RKO (cell line): Measurements from ENCODE around the gene COG7.
A peak's percentile ranks its signal among the peaks of the same experiment; 100 is the strongest.
"Not testable (repeated sequence)": the region's sequence is repeated elsewhere in the genome, so short reads cannot be mapped to it uniquely, and the experiment has no call there.

Experiments
- DNase-seq: peaks from one replicate; pipeline ENCODE4 v3.0.0-alpha.2; 2016; ENCODE audit warnings: low spot score

The COG7 gene

DNA sequence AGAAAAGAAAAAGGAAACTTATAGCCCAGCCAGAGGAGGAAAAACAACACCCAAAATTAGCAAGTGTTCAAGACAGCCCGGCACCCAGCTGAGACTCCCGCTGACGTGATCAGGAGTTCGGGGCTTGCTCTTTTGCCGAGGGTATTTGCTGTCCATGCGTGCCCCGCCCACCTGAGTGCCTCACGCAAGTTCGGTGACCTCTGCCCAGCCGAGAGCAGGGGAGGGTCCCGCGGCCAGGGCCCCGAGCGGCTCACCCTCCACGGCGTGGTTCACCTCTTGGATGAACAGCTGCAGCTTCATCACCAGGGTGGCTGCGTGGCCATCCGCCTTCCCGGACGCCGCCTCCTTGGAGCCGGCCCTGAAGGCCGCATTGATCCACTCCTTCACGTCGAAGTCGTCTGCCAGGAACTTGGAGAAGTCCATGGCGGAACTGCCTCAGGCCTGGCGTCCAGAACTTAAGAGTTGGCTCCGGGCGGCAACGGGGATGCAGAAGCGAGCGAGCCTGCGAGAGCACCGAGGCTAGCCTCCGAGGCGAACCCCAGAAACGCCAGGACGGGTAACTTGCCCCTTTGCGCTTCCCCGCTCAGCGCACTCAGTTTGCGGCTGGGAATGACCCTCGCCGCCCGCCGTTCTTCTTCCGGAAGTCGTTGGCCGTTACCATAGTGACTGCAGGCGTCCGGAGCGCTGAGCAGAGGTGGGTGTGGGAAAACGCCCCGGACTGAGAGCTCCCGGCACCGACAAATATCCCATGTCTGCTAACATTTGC is at the start of gene COG7:
Gene COG7, minus strand, starts transcription at position 618 of the 766 bp plus-strand sequence. Its CDS starts 195 bp downstream, at position 423.
- DNase-seq: peak; percentile 89

DNA sequence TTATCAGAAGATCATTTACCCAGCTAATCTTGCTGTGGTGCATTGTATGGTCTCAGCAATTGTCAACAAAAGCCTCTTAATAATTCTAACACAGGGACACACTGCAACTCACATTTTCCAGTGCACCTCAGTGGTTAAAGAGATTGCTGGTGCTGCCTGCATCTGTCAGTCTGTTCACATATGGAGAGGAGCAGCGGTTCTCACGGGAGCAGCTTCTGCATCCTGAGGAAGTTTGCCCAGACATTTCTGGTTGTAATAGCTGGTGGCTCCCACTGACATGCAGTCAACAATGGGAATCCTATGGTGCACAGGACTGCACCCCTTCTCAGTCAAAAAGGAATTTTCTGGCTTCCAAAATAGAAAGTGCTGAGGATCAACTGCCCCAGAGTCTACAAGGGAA is 49.5 kb upstream of the COG7 start:
- no peak for DNase-seq

DNA sequence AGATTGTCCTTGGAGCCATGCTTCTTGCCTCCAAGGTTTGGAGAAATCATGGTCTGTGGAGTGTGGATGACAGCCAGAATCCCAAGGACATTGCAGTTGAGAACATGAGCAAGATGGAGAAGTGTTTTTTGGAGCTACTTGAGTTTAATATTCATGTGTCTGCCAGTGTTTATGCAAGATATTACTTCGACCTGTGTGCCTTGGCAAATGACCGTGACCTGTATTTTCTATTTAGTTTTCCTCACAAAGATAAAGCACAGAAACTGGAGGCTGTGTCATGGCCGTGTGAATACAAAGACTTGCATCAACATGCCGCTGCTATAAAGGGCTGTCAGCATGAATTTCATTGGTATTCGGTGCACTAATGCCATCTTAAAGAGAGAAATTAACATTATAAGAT is 48.3 kb upstream of the COG7 start:
- DNase-seq: no peak

DNA sequence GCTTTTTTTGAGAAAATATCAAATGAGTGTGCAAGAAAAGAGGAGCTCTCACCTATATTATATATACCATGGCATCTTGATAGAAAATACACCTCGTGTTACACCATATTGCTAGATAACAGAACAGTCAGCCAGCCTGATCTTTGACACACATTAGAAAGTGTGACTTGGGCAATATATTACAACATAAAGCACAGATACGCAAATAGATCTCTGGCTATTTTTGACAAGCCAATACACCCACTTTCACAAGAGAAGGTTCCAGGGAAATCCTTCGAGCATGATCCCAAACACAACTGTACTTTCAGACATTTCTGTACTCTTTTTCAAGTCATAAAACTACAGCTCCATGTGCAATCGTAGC is 47.9 kb upstream of the COG7 start:
- DNase-seq: no peak

DNA sequence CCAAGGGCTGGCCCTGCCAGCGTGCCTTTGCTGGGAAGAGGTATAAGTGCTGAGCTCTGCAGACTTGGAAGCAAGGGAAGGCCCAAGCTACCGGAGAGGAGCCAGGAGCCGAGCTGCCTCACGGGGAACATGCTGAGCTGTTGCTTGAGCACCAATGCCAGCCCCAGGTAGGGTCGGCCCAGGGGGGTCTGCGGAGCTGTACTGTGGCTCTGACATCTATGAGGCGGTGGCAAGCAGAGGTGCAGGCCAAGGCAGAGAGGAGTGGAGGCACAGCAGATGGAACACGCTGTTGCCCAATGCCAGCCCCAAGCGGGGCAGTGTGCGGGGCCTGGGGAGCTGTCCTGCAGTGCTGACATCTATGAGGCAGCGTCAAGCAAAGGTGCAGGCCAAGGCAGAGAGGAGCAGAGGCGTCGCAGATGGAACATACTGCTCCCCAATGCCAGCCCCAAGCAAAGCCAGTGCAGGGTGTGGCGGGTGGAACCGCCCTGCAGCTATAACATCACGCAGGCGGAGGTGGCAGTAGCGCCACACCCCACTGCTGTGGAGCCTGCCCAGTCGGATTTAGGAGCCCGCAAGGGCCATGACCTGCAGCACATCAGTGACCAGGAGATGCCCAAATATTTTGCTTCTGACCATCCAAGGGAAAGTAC is 47.3 kb upstream of the COG7 start:
- no peak for DNase-seq

DNA sequence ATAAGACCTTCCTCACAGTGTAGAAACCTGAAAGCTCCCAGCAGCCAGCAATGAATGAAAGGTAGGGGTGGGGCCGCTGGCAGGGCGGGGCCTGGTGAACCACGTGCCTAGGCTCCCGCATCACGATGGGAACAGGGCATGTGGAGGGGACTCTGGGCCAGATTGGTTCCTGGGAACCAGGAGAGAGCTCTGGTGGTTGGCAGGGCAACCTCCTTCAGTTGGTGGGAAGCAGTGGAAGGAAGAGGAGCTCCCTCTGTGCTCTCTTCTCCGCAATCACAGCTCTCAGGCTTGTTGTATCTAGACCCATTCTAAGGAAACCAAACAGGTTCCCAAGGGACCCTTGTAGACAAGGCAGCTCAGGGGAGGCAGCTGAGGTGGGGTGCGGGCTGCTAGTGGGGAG is 46.8 kb upstream of the COG7 start:
- no peak for DNase-seq

DNA sequence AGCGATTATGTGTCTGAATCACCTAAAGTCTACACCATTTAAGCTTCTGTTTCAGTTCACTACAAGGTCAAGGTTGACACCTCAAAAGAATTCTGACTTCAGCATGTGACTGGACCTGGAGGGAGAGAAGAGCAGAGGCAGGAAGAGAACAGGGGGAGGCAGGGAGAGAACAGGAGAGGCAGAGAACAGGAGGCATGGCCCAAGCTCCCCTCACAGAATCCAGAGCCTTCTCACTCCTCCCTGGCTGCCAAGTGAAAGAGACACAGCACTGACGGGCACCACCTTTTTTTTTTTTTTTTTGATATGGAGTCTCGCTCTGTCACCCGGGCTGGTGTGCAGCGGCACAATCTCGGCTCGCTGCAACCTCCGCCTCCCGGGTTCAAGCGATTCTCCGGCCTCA is 45.9 kb upstream of the COG7 start:
- DNase-seq: no peak

DNA sequence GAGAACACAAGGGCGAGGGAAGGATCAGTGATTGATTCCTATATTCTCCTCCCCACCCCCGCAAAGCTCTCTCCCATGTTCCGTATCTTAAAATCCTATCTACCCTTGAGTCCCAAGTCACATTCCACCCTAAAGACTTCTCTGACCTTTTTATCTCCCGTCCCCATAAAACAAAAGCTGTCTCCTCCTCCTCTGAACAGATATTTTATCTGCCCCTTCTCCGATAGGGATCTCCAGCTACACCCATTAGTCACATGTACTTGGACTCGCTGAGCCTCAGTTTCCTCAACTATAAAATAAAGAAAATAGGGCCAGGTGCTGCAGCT is 44.5 kb upstream of the COG7 start:
- DNase-seq: no peak

DNA sequence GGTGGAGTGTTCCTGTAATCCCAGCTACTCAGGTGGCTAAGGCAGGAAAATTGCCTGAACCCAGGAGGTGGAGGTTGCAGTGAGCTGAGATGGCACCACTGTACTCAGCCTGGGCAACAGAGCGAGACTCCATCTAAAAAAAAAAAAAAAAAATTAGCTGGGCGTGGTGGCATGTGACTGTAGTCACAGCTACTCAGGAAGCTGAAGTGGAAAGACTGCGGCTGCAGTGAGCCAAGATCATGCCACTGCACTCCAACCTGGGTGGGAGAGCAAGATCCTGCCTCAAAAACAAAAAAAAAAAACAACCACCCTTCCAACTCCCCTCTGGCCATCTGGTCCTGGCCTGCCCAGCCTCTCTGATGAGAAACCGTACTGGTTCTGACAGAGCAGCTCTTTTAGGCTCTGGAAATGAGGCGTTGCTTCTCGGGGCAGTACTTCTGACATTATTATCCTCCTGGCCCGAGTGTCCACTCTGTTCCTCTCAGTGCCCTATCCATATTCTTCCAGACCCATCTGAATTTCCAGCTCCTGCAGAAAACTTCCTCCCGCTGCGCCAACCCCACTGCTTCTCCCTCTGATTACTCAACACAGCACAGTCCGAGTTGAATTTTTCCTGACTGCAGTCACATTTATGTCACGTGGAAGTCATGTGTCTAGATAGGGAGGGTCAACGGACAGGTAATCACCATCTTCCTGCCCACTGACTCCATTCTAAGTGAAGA is 44.0 kb upstream of the COG7 start:
- no peak for DNase-seq

DNA sequence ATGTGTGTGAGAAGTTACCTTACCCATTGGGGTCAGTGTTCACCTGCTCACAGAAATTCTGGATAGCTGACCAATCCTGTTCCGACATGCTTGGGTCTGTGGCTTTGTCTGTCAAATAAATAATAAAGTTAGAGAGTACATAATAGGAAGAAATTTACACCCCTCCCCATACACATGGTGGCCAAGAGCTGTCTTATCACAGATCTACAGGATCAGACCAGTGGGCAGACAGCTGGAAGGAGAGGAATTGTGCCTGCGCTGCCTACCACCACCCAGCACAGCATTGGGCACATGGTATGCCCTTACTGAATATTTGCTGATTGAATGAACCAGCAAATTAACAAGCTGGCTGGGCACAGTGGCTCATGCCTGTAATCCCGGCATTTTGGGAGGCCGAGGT is 42.7 kb upstream of the COG7 start:
- no peak for DNase-seq

DNA sequence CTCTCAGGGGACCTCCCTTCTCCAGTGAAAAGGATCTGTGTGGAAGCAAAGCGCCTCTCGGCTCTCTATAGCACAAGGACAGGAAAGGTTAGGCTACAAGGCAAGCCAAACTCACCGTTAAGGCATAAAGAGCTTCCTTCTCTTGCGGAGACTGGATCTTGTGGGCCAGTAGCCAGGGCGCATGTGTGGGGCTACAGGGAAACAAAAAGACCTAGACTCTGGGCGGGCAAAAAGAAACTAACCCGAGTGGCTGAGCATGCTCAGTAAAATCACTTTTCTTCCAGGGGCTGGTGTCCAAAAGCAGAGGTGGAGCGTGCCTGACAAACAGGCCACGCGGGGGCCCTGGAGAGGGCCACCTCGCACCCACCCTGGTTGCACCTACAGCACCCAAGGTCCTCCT is 41.2 kb upstream of the COG7 start:
- no peak for DNase-seq

DNA sequence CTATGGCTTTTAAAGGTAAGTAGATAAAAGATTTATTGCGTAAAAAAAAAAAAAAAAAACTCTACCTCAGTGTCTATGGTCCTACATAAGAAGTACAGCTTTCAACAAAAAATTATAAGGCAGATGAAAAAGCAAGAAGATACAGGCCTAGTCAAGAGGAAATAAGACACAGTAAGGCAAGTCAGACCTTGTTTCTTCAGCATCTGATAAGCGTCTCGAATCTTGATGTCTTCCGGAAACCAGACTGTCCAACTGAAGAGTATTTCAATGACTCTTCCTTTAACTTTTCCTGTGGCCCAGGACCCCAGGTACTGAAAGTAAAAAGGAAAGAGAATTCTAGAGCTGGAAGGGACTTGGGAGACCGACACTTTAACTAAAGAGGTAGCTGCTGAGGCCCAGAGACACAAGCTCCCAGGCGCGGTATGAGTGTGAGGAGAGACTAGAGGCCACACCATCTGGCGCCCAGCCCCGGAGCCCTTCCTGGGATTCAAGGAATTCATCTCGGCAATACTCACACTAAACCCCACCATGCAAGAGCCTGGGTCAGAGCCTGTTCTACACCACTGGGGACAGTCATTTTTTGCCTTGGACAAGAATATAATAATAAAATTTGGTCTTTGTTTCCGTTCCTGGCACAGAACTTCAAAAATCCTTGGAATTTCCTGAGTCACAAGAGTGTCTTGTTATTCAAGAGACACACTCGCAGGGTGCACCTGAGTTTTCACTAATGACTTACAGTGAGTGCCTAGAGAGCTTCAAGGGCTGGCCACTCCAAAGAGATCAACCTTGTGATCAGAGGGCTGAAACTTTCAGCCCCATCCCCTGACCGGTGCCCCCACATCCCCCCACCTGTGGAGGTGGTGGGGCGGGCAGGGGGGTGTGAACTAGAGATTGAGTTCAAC is 38.8 kb upstream of the COG7 start:
- no peak for DNase-seq

DNA sequence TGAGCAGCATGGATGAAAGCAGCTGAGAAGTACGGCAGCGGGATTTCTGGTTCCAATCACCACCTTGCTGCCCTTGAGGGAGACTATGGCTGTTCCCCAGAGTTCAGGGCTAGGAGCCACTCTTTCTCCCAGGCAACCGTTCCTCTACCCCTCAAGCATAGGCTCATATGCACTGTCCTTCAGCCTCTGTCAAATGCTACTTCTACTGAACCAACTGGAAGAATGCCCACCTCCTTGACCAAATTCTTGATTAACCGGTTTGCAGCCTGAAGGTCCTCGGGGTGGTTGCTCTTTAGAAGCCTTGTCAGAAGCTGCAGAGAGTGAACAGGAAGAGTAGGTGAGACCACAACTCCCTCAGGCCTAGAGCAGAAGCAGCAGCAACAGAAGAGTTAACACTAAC is 33.5 kb upstream of the COG7 start:
- DNase-seq: no peak

DNA sequence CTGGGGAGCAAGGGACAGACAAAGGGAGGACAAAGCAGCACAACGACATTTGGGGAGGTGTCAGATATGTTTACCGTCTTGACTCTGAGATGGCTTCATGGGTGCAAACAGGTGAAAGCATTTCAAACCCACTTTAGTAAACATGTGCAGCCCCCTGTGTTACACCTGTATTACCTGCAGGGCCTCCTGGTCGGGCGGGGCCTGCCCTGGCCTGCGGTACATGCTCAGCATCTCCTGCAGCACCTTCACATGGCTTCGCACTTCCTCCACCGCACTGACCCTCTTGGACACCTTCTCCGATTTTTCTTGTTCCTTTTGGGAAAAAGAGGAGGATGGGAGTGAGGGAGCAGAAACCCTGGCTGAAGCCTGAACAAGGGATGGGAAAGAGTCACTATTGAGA is 32.9 kb upstream of the COG7 start:
- no peak for DNase-seq

DNA sequence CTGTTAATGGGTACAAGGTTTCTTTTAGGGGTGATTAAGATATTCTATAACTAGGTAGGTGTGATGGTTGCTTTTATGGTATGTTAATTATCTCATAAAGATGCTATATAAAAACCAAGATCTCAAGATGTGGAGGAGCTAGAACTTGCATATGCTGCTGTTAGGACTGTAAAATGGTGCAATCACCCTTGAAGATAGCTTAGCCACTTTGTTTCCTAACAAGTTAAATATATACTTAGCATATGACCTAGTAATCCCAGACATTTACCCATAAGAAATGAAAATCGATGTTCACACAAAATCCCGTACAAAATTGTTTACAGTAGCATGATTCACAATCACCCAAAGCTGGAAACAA is 32.2 kb upstream of the COG7 start:
- no peak for DNase-seq

DNA sequence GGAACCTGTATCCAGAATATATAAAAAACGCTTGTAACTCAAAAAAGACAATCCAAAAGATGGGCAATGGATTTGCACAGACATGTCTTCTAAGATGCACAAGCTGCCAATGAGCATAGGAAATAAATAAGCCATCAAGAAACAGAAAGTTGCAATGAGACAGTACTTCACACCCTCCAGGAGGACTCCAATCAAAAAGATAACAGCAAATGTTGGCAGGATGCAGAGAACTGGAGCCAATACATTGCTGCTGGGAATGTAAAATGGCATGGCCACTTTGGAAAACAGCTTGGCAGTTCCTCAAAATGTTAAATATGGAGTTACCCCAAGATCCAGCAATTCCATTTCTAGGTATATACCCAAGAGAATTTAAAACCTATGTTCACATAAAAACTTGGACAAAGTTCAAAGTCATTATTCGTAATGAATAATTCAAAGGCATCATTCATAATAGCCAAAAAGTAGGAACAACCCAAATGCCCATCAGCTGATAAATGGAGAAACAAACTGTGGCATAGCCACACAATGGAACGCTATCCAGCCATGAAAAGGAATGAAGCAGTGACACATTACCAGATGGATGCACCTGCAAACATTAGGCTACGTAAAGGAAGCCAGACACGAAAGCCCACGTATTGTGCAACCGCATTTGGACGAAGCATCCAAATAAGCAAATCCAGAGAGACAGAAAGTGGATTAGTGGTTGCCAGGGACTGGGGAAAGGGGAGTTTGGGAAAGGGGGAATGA is 31.7 kb upstream of the COG7 start:
- no peak for DNase-seq

DNA sequence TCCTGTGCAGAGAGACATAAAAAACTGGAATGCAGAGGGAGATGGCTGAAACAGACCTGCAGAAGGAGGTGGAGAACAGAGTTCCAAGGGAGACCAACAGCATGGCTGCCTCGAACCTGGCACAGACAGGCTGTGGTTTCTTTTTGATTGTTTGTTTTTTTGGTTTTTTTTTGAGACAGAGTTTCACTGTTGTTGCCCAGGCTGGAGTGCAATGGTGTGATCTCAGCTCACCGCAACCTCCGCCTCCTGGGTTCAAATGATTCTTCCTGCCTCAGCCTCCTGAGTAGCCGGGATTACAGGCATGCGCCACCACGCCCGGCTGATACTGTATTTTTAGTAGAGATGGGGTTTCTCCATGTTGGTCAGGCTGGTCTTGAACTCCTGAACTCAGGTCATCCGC is 30.5 kb upstream of the COG7 start:
- not testable (repeated sequence) for DNase-seq

DNA sequence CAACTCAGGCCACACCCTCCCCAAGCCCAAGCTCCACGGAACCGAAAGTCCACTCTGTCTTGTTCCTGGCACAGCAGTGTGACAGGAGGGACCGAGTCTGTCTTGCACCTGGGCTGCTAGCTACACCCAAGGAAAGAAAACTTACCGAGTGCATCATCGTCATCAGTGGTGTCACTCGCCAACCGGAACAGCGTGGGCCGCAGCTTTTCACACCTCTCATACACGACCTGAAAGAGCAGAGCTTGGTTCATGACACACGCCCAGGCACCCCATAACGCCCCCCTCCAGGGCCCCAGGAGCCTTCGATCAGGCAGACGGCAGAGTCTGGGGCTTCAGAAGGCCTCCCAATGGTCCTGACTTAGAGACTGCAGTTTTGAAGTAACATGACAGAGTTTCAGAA is 29.8 kb upstream of the COG7 start:
- no peak for DNase-seq

DNA sequence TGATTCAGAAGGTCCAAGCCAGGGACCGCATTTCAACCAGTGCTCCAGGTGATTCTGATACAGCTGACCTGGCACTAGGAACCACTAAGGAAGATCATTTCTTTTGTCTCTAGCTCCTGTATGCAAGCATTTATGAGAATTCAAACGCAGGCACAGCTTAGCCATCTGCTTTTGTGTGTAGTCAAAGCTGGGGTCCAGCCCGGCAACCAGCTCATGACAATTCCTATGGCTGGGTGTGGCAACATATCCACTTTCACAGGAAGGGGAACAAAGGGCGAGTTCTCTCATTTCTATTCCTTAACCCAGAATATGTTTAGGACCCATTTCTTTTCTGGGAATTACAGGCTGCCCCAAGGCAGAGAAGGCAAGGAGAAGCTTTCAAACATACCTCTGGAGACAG is 27.3 kb upstream of the COG7 start:
- DNase-seq: no peak

DNA sequence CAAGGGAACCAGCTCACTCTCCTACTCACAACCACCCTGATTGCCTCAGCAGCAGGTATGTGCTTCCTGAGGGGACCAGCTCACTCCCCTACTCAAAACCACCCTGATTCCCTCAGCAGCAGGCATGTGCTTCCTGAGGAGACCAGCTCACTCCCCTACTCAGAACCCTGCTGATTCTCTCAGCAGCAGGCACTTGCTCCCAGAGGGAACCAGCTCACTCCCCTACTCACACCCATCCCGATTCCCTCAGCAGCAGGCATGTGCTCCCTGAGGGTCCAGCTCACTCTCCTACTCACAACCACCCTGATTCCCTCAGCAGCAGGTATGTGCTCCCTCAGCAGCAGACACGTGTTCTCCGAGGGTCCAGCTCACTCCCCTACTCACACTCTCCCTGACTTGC is 26.1 kb upstream of the COG7 start:
- no peak for DNase-seq

DNA sequence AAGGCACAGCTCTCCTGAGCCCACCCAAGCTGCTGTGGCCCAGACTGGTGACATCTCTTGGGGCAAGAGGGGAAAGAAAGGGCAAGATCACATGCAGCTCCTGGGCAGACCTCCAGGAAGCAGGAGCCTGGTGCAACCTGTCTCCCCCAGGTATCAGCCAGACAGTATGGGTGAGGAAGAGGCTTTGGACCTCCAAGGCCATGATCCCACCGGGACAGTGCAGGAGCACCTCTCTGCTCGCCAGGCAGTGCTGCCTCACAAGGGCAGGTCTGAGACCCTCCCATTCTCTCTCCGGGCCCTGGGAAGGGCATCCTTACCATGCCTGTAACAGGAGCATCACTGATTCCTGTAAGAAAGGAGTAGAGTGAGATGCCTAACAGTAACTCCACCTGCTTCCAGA is 25.6 kb upstream of the COG7 start:
- DNase-seq: no peak

DNA sequence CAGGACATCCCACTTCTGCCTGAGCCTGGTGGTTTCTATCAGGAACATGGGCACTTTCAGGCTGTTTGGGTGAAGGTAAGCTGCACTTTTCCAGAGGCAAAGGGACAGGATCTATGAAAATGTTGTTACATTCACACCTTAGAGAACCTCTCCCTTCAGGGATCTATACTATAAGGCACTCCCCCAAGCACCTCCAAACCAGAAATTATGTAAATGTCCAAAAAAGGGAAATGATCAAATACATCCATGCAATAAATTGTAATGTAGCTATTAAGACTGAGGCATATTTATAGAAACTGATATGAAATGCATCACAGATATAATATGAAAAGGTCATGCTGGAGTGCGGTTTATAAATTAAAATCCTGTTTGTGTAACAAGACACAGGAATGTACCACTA is 23.3 kb upstream of the COG7 start:
- no peak for DNase-seq
